ENCODE data around the gene PCDHA6. TPM values are rescaled to one million over a fixed set of nuclear protein-coding genes. Genes with fewer than 3 reads are reported as not detected.

Gene PCDHA6
- total and polyA plus RNA-seq, 7 donors, result not detected

DNA sequence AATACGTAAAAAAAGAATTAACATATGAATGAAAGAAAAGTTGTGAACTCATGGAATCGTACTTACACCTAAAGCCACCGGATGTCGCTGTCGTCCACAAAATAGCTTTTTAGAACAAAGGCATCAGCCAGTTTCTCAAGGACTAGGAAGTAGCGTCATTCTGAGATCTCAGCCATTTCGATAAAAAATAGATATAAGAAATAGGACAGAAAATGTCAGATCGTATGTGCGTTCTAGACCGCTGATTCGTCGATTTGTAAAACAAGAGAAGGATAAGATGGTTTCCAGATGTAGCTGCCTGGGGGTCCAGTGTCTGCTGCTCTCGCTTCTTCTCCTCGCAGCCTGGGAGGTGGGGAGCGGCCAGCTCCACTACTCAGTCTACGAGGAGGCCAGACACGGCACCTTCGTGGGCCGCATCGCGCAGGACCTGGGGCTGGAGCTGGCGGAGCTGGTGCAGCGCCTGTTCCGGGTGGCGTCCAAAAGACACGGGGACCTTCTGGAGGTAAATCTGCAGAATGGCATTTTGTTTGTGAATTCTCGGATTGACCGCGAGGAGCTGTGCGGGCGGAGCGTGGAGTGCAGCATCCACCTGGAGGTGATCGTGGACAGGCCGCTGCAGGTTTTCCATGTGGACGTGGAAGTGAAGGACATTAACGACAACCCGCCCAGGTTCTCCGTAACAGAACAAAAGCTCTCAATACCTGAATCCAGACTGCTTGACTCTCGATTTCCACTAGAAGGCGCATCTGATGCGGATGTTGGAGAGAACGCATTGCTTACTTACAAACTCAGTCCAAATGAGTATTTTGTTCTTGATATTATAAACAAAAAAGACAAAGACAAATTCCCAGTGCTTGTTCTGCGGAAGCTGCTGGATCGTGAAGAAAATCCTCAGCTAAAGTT is 28.3 kb downstream of the PCDHA6 start, which contains the start of gene PCDHA10:
Gene PCDHA10 (plus strand): TSS at position 126 of the 903 bp plus-strand sequence. CDS start 152 bp downstream, at position 278.
- intact Hi-C loops (cut with DNase I), result no loop called here
- Histone ChIP-seq H3K27me3 (ENCODE audit: insufficient read depth in 3 of 3, low read length in 2 of 3) (peaks cover 0 to 14% (median 4%) of the 10 kb centered on the region in 3 donors), H3K4me3 (no peak within 1 kb of the TSS), H3K27ac (no peak within 1 kb of the TSS), H3K36me3 (ENCODE audit: insufficient read depth in 1 of 2, low read depth in 1 of 2) (no peaks in the 10 kb centered on the region), H3K9me3 (peaks cover 2% of the 10 kb centered on the region), H3K4me1 (no peaks in the 10 kb centered on the region)
- ATAC-seq (no peak), DNase-seq (no peak)
- no peak for TF ChIP-seq CTCF (IDR thresholded peaks at IDR 0.05)
- 18 to 19% methylated on average over 31 to 44 of the region's 44 CpGs; no CpG with 5 or more reads in 1 of the 3 donors for WGBS, 3 donors

GRCh38 chr5:140857177-140857986 is 29.6 kb downstream of the PCDHA6 start:
- Histone ChIP-seq H3K4me1 (no peaks in the 10 kb centered on the region), H3K27me3 (ENCODE audit: insufficient read depth in 3 of 3, low read length in 2 of 3) (peaks cover 0 to 19% (median 6%) of the 10 kb centered on the region in 3 donors), H3K36me3 (ENCODE audit: insufficient read depth in 1 of 2, low read depth in 1 of 2) (no peaks in the 10 kb centered on the region), H3K27ac (no peak overlapping the region), H3K9me3 (peaks cover 2% of the 10 kb centered on the region), H3K4me3 (no peak overlapping the region)
- intact Hi-C loops (cut with DNase I), result no loop called here
- DNase-seq (no peak), ATAC-seq (no peak)
- no peak for TF ChIP-seq CTCF (IDR thresholded peaks at IDR 0.05)
- 48 to 60% methylated on average over 74 to 94 of the region's 94 CpGs; no CpG with 5 or more reads in 1 of the 3 donors for WGBS, 3 donors

GRCh38 chr5:140857987-140858240 is 30.2 kb downstream of the PCDHA6 start:
- 55% methylated on average over 22 of the region's 22 CpGs; no CpG with 5 or more reads in 2 of the 3 donors for WGBS, 3 donors
- H3K9me3 ChIP-seq, result peaks cover 4% of the 10 kb centered on the region
- H3K4me3 ChIP-seq, result no peak overlapping the region
- ATAC-seq (no peak), DNase-seq (peak; percentile 11 to 46)
- peaks cover 0 to 19% (median 6%) of the 10 kb centered on the region in 3 donors for H3K27me3 ChIP-seq (ENCODE audit: insufficient read depth in 3 of 3, low read length in 2 of 3)
- no peaks in the 10 kb centered on the region for H3K36me3 ChIP-seq (ENCODE audit: insufficient read depth in 1 of 2, low read depth in 1 of 2)
- no peak for TF ChIP-seq CTCF (IDR thresholded peaks at IDR 0.05)
- no peaks in the 10 kb centered on the region for H3K4me1 ChIP-seq
- intact Hi-C loops (cut with DNase I), result no loop called here
- H3K27ac ChIP-seq, result no peak overlapping the region

- Histone ChIP-seq H3K9me3 (peaks cover 4% of the 10 kb centered on the region), H3K27ac (no peak overlapping the region), H3K27me3 (ENCODE audit: insufficient read depth in 3 of 3, low read length in 2 of 3) (peaks cover 0 to 5% (median 4%) of the 10 kb centered on the region in 3 donors), H3K4me3 (no peak overlapping the region), H3K4me1 (no peaks in the 10 kb centered on the region), H3K36me3 (ENCODE audit: insufficient read depth in 1 of 2, low read depth in 1 of 2) (no peaks in the 10 kb centered on the region)
- intact Hi-C loops (cut with DNase I), result no loop called here
- ATAC-seq, result no peak
- no peak for DNase-seq
- no peak for TF ChIP-seq CTCF (IDR thresholded peaks at IDR 0.05)
- WGBS, 3 donors, result 37 to 45% (median 38%) methylated on average over 76 of the region's 76 CpGs
Observed at GRCh38 chr5:140862441-140863295, 34.9 kb downstream of the PCDHA6 start.
